IPS DF 6.9 (cell line): ENCODE data around the gene SLC2A1.

ENCODE experiments used
- DNase-seq: peaks from one replicate; pipeline ENCODE4 v3.0.0-alpha.2; 2013; ENCODE audit warnings: low read depth, low spot score
- H3K27ac ChIP-seq: one replicate; pipeline ENCODE4 v1.5.1; 2013; ENCODE audit warnings: low read length, control low read depth
- H3K27me3 ChIP-seq: 2 replicates; pipeline ENCODE4 v1.6.1; 2013; ENCODE audit warnings: mild to moderate bottlenecking, low read length; ENCODE audit not compliant: control insufficient read depth, insufficient read depth
- H3K36me3 ChIP-seq: 2 replicates; pipeline ENCODE4 v1.6.1; 2013; ENCODE audit warnings: low read length; ENCODE audit not compliant: control insufficient read depth, insufficient read depth
- H3K4me1 ChIP-seq: 2 replicates; pipeline ENCODE4 v1.6.1; 2013; ENCODE audit warnings: low read length; ENCODE audit not compliant: control insufficient read depth, insufficient read depth
- H3K4me3 ChIP-seq: 2 replicates; pipeline ENCODE4 v1.5.1; 2013; ENCODE audit warnings: mild to moderate bottlenecking, low read length
- H3K9me3 ChIP-seq: 2 replicates; pipeline ENCODE4 v1.6.1; 2013; ENCODE audit warnings: low read length, inconsistent platforms; ENCODE audit not compliant: control insufficient read depth, insufficient read depth
- WGBS: extraction: QIAGEN DNeasy Blood & Tissue Kit; methylation state at CpG from one replicate; pipeline ENCODE4 v1.1.7; 2013; ENCODE audit warnings: mixed read lengths, missing lambda C conversion rate; ENCODE audit not compliant: insufficient read length, insufficient coverage; 5-methylcytosine and 5-hydroxymethylcytosine counted together

Gene SLC2A1

GRCh38 chr1:42998386-42998785 lies 39.7 kb upstream of the SLC2A1 start:
- Histone ChIP-seq H3K4me1 (no peaks in the 10 kb centered on the region), H3K27ac (no peak overlapping the region), H3K36me3 (no peaks in the 10 kb centered on the region), H3K9me3 (no peaks in the 10 kb centered on the region), H3K27me3 (no peaks in the 10 kb centered on the region), H3K4me3 (no peak overlapping the region)
- no CpG with 5 or more reads among the region's 2 CpGs for WGBS
- no peak for DNase-seq

- Histone ChIP-seq H3K4me3 (no peak overlapping the region), H3K4me1 (no peaks in the 10 kb centered on the region), H3K27me3 (no peaks in the 10 kb centered on the region), H3K36me3 (no peaks in the 10 kb centered on the region), H3K27ac (no peak overlapping the region), H3K9me3 (no peaks in the 10 kb centered on the region)
- WGBS = no CpG with 5 or more reads among the region's 6 CpGs
- DNase-seq = no peak
Measured at GRCh38 chr1:42996384-42996970, 37.8 kb upstream of the SLC2A1 start.

GRCh38 chr1:42993502-42994136 lies 35.0 kb upstream of the SLC2A1 start:
- Histone ChIP-seq H3K27me3 (no peaks in the 10 kb centered on the region), H3K27ac (no peak overlapping the region), H3K4me3 (no peak overlapping the region), H3K9me3 (no peaks in the 10 kb centered on the region), H3K4me1 (no peaks in the 10 kb centered on the region), H3K36me3 (no peaks in the 10 kb centered on the region)
- no peak for DNase-seq
- WGBS = no CpG with 5 or more reads among the region's 8 CpGs

- no CpG with 5 or more reads among the region's 5 CpGs for WGBS
- DNase-seq = no peak
- Histone ChIP-seq H3K36me3 (no peaks in the 10 kb centered on the region), H3K27me3 (no peaks in the 10 kb centered on the region), H3K4me3 (no peak overlapping the region), H3K9me3 (no peaks in the 10 kb centered on the region), H3K4me1 (no peaks in the 10 kb centered on the region), H3K27ac (no peak overlapping the region)
Measured at GRCh38 chr1:42992054-42992571, 33.4 kb upstream of the SLC2A1 start.

- H3K4me1 ChIP-seq = no peaks in the 10 kb centered on the region
- H3K9me3 ChIP-seq = no peaks in the 10 kb centered on the region
- no peak overlapping the region for H3K4me3 ChIP-seq
- no peaks in the 10 kb centered on the region for H3K27me3 ChIP-seq
- no peak for DNase-seq
- H3K36me3 ChIP-seq = no peaks in the 10 kb centered on the region
- WGBS = no CpG with 5 or more reads among the region's 9 CpGs
- no peak overlapping the region for H3K27ac ChIP-seq
Measured at GRCh38 chr1:42990757-42991346, 32.2 kb upstream of the SLC2A1 start.

DNA sequence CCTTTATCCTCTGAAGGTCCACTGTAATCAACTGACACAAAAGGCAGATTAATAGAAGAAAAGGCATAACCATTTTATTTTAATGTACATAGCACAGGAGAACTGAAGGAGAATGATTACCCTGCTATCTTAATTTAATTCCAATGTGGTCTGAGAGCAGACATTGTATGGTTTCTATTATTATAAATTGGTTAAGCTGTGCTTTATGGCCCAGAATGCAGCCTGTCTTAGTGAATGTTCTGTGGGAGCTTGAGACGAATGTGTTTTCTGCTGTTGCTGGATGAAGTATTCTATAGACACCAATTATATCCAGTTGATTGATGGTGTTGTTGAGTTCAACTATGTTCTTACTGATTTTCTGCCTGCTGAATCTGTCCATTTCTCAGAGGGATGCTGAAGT lies 25.0 kb upstream of the SLC2A1 start:
- no peaks in the 10 kb centered on the region for H3K9me3 ChIP-seq
- no peak for DNase-seq
- no peaks in the 10 kb centered on the region; the same call in 1 of the 2 replicates for H3K4me1 ChIP-seq
- H3K27ac ChIP-seq = no peak overlapping the region
- no CpG with 5 or more reads among the region's 1 CpG for WGBS
- H3K27me3 ChIP-seq = no peaks in the 10 kb centered on the region
- no peak overlapping the region for H3K4me3 ChIP-seq
- peaks cover 12% of the 10 kb centered on the region; the same call in 1 of the 2 replicates for H3K36me3 ChIP-seq

GRCh38 chr1:42983253-42983652 lies 24.6 kb upstream of the SLC2A1 start:
- H3K4me1 ChIP-seq = no peaks in the 10 kb centered on the region; the same call in 1 of the 2 replicates
- no peak overlapping the region for H3K27ac ChIP-seq
- no peak for DNase-seq
- H3K36me3 ChIP-seq = peaks cover 12% of the 10 kb centered on the region; the same call in 1 of the 2 replicates
- no CpG with 5 or more reads among the region's 3 CpGs for WGBS
- no peaks in the 10 kb centered on the region for H3K27me3 ChIP-seq
- H3K4me3 ChIP-seq = no peak overlapping the region
- H3K9me3 ChIP-seq = no peaks in the 10 kb centered on the region

DNA sequence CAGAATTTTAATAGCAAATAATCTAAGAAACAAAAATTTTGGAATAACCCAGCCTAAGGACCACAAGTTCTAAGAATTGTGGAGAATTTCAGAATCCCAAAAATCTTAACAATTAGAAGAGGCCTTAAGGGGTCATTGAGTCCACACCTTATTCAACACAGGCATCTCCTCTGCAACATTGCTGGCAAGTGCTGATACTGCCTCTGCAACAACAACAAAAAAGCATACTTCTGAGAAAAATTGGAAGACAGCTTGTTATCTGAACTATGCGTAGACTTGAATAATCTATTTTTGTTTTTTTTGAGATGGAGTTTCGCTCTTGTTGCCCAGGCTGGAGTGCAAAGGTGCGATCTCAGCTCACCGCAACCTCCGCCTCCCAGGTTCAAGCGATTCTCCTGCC lies 24.0 kb upstream of the SLC2A1 start:
- Histone ChIP-seq H3K36me3 (peaks cover 12% of the 10 kb centered on the region; the same call in 1 of the 2 replicates), H3K4me3 (no peak overlapping the region), H3K4me1 (no peaks in the 10 kb centered on the region; the same call in 1 of the 2 replicates), H3K27ac (no peak overlapping the region), H3K27me3 (no peaks in the 10 kb centered on the region), H3K9me3 (no peaks in the 10 kb centered on the region)
- WGBS = no CpG with 5 or more reads among the region's 6 CpGs
- DNase-seq = no peak

DNA sequence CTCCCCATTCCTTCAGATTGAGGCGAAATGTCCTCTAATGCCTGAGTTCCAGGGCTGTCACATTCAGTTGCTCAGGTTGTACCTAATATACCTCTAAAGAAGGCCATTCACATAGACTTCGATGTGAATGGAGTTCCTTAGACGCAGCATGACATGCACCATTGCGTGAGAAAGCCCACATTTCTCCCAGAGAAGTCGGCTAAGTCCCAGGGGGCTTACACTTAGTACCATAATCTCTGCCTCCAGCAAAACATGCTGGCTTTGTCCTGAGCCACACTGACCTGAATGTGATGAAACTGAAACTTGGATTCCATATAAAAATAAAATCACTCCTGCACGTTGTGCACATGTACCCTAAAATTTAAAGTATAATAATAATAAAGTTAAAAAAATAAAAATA lies 23.2 kb upstream of the SLC2A1 start:
- Histone ChIP-seq H3K4me3 (no peak overlapping the region), H3K27me3 (no peaks in the 10 kb centered on the region), H3K4me1 (no peaks in the 10 kb centered on the region; the same call in 1 of the 2 replicates), H3K9me3 (no peaks in the 10 kb centered on the region), H3K36me3 (peaks cover 12% of the 10 kb centered on the region; the same call in 1 of the 2 replicates), H3K27ac (no peak overlapping the region)
- no CpG with 5 or more reads among the region's 6 CpGs for WGBS
- no peak for DNase-seq

- no peak for DNase-seq
- Histone ChIP-seq H3K4me1 (no peaks in the 10 kb centered on the region; the same call in 1 of the 2 replicates), H3K27me3 (no peaks in the 10 kb centered on the region), H3K36me3 (peaks cover 12% of the 10 kb centered on the region; the same call in 1 of the 2 replicates), H3K27ac (no peak overlapping the region), H3K9me3 (no peaks in the 10 kb centered on the region), H3K4me3 (no peak overlapping the region)
- WGBS = no CpG with 5 or more reads among the region's 4 CpGs
Measured at GRCh38 chr1:42981255-42981805, 22.7 kb upstream of the SLC2A1 start.
